Posterior vena cava (tissue), 2 donors: Measurements from ENCODE around the gene HCN1. TPM values are rescaled to one million over a fixed set of nuclear protein-coding genes. Genes with fewer than 3 reads are reported as not detected.
"Not testable (repeated sequence)": the region's sequence is repeated elsewhere in the genome, so short reads cannot be mapped to it uniquely, and the experiment has no call there.

Experiments
- DNase-seq: peaks from one replicate; pipeline ENCODE4 v3.0.0-alpha.2; 2020; ENCODE audit warnings: low spot score
- intact Hi-C, 2 donors: fragments of 100-400 bp; cut with DNase I; formaldehyde crosslinking; loops; one replicate each; pipeline versions ENCODE4 v1.14.1 to v1.14.2; 2022 to 2023
- total RNA-seq, 2 donors: library from RNA; stranded (reverse); fragmentation: NEBNext Ultra II Directional; extraction: Animal tissue kit (Norgen Biotek cat#: 25700); gene quantifications; one replicate each; pipeline ENCODE4 v1.2.1, GENCODE V29; 2021
- donor health status: DM: yes; HTN: yes; CAD: no.
- donor health status: DM: yes; HTN: yes; CAD: no.

HCN1 gene
- total RNA-seq, 2 donors from 2014 or later = not detected

- intact Hi-C loops = no loop called here
- DNase-seq = no peak
Observed at GRCh38 chr5:45355189-45355992, 340.8 kb downstream of the HCN1 start.

DNA sequence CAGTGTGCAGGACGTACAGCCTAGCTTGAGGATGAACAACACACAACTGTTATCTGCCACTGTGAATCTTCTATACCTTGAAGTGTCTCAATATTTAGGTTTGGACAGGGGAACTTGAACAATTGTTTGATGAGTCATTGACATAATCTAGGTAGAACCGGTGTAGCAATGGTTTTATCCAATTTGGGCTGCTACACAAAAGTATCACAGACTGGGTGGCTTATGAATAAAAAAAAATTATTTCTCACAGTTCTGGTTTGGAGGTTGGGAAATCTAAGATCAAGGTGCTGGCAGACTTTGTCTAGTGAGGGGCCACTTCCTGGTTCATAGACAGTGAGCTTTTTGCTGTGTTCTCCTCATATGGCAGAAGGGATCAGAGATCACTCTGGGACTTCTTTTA lies 359.7 kb downstream of the HCN1 start:
- no peak for DNase-seq
- intact Hi-C loops = no loop called here

DNA sequence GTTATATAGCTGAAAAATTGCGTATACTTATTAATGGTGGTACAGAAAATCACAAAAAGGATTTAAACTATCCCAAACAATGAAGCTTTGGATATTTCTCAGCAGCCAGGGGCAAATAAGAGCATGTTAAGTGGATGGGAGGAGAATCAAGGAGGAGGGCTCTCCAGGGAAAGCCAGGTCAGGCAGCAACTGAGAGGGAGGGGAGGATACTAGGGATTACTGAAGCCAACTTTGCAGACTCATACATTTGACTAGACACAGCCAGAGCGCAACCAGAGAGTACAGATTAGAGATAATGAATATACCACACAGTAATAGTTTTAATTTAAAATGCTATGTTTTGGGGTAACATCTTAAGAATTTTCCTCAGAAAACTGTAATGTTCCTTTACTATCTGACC lies 360.2 kb downstream of the HCN1 start:
- intact Hi-C loops = no loop called here
- no peak for DNase-seq

- intact Hi-C loops = no loop called here
Observed at GRCh38 chr5:45335346-45335745, 360.8 kb downstream of the HCN1 start.

DNA sequence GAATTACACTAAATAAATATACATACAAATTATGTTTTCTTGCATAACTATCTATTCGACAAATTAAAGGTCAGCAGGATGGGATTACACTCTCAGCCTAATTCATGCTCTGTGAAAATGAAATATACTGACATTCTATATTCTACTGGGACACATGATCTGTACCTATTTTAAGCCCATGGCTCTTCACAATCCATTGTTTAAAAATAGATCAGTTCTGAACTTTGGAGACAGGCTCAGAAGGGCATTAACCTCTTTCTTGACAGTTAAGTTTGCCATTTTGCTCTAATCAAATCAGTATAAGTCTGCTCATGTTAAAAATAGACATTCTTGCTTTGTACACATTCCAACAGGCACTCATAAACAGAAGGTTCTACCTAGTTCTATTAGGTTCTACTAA lies 361.2 kb downstream of the HCN1 start:
- DNase-seq = no peak
- intact Hi-C loops = no loop called here

More at GRCh38 chr5:45335346-45335745, 360.8 kb downstream of the HCN1 start:
- DNase-seq = no peak

GRCh38 chr5:45312627-45313026 lies 383.6 kb downstream of the HCN1 start:
- not testable (repeated sequence) for DNase-seq

DNA sequence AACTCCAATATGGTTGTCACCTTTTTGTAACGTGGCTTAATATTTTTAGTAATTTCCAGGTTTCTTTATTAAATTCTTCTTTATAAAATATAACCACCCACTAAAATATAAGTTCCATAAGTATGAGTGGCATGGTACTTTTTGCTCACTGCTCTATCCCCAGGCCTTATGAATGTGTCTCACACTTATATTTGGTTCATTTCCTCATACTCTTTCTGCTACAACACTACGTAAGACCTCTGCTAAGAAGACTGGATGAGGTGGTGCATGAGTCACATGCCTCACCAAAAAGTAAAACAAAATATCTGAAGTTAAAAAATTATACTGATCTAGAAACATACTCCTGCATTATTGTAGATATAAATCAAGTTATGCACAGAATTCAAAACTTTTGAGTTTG lies 400.9 kb downstream of the HCN1 start:
- intact Hi-C loops = no loop called here
- DNase-seq = no peak

More at GRCh38 chr5:45312627-45313026, 383.6 kb downstream of the HCN1 start:
- intact Hi-C loops = not testable (repeated sequence)

DNA sequence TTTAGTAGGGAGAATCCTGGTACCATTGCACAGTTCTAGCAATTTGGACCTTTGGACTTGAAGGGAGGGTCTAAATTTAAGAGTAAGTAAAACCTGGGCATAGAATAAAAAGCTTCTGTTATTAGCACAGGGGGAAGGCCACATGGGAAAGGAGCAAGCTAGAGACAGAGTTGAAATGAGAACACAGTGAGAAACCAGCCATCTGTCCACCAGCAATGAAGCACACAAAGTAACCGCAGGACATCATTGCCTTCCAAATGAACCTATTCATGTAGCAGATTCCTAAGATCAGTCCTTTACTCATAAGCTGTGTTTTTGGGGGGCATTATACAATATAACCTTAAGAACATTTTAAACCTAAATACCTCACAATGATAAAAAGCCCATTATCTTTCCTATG lies 407.4 kb downstream of the HCN1 start:
- intact Hi-C loops = no loop called here
- no peak for DNase-seq

DNA sequence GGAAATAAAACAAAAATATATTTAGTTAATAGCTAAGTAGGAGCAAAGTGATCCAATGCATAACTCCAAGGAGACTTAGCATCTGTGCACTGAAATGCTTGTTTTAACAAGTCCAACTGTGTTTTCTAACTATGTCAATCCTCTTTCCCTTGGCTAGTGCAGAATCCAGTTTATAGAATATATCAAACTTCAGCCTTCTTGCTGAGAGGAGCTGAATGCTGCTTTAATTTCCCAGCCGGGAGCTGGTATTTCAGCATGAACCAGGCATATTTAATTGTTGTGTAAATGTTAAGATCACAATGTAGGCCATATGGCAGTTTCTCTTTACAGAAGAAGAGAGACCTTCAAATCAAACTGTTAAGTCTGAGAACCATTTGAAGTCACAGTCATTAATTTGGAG lies 411.7 kb downstream of the HCN1 start:
- intact Hi-C loops = no loop called here
- no peak for DNase-seq

DNA sequence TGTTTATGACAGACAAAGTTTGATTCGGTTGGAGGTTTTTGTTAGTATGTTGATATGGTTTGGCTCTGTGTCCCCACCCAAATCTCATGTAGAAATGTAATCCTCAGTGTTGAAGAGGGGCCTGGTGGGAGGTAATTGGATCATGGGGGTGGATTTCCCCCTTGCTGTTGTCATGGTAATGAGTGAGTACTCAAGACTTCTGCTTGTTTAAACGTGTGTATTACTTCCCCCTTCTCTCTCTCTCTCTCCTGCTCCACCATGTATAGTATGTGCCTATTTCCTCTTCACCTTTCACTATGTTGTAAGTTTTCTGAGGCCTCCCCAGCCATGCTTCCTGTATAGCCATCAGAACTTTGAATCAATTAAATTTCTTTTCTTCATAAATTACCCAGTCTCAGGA lies 415.1 kb downstream of the HCN1 start:
- DNase-seq = no peak
- intact Hi-C loops = no loop called here

DNA sequence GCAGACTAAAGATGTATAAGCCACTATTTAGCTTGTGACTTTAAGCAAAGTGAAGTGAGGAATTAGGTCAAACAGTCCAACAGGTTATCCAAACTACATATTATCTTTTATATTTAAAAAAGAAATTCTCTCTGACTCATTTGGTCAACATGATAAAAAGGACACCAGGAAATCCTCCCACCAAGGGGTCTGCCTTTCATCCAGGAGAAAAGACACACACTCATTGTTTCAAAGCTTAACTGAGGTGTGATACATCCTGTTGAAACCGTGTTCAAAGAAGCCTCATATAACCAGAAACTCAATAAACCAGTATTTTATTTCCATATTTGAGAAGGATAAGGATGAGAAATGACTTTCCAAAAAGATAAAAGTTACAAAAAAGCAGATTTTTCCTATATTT lies 417.1 kb downstream of the HCN1 start:
- DNase-seq = no peak
- intact Hi-C loops = no loop called here

GRCh38 chr5:45277860-45278259 lies 418.3 kb downstream of the HCN1 start:
- DNase-seq = no peak
- intact Hi-C loops = no loop called here

DNA sequence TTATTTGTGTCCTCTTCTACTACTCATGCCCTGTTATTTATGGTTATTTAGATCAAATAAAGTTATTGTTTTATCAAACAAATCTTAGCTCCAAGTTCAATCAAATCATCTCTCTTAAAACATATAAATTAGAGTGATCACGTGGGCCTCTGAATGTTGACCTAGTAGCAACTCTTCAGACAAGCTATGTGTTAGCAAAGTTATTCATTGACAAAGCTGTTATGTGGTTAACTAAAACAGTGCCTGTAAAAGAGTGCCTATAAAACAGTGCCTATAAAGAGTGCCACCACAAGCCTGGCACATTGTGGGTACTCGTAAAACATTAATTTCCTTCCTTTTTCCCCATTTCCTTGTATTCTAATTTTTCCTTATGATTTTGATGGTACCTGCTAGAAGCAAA lies 421.9 kb downstream of the HCN1 start:
- no peak for DNase-seq
- intact Hi-C loops = no loop called here

GRCh38 chr5:45271626-45272025 lies 424.6 kb downstream of the HCN1 start:
- DNase-seq = no peak
- intact Hi-C loops = no loop called here

- DNase-seq = no peak
- intact Hi-C loops = loop anchor here in 1 of 2 donors (10.0 kb wide), 1 partner anchor 1700 kb away; no protein-coding TSS in a partner anchor
Observed at GRCh38 chr5:45264447-45264846, 431.7 kb downstream of the HCN1 start.

DNA sequence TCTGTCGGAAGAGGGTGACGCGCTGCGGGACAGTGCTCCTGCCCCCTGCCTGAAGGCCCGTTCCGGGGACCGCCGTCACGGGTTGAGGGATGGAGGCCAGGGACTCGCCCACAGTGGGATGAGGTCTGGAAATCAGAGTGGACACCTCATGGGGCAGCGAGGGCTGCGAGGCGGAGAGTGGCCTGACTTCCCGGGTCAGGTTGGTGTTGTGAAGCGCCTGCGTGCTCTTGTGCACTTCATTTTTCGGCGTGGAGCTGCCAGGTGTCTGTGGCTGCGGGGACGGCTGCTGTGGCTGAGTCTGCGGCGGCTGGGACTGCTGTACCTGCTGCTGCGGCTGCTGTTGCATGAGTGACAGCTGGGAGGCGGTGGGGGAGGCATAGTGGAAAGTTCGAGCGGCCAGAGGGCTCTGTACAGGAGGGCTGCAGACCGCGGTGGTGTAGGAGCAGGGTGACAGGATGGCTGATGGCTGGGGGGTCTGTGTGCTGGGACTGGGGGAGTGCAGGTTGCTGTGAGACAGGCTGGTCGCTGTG lies 434.1 kb downstream of the HCN1 start:
- intact Hi-C loops = loop anchor here in 1 of 2 donors (10.0 kb wide), 1 partner anchor 1697 kb away; no protein-coding TSS in a partner anchor

GRCh38 chr5:45261125-45261524 lies 435.1 kb downstream of the HCN1 start:
- DNase-seq = no peak
- intact Hi-C loops = loop anchor here in 1 of 2 donors (10.0 kb wide), 1 partner anchor 1696 kb away; no protein-coding TSS in a partner anchor

More for the DNA sequence above, 434.1 kb downstream of the HCN1 start:
- peak; percentile 68 for DNase-seq

DNA sequence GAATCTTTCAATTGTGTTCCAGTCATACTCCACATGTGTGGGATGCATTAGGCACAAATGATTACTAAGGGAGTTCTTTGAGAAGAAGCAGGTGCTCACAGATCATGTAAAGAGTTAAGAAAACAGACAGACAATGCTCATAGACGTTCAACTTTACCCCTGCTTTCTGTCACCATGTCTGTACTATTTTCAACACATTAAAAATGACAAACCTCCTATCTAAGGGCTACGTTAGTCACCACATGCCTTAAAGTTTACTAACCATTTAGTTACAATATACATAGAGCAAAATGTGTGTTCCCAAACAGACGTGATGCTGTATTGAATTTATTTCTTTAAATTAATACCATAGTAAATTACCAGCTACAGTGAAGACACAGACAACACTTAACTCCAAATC lies 435.9 kb downstream of the HCN1 start:
- intact Hi-C loops = loop anchor here in 1 of 2 donors (10.0 kb wide), 1 partner anchor 1695 kb away; no protein-coding TSS in a partner anchor
- DNase-seq = no peak

GRCh38 chr5:45252978-45253377 lies 443.2 kb downstream of the HCN1 start:
- no peak for DNase-seq
- intact Hi-C loops = no loop called here

GRCh38 chr5:45252541-45252940 lies 443.6 kb downstream of the HCN1 start:
- intact Hi-C loops = no loop called here
- no peak for DNase-seq

GRCh38 chr5:45225571-45226031 lies 470.6 kb downstream of the HCN1 start:
- DNase-seq = no peak
- intact Hi-C loops = no loop called here
